Neural crest cell (in vitro differentiated cells): ENCODE measurements around the gene CALHM1. TPM values are rescaled to one million over a fixed set of nuclear protein-coding genes. Genes with fewer than 3 reads are reported as not detected.

Experiments used
- DNase-seq: peaks from one replicate; pipeline ENCODE4 v3.0.0; 2021; ENCODE audit warnings: low read depth, mixed read lengths, low spot score
- H3K27ac Mint-ChIP-seq: one replicate; pipeline ENCODE4 v1.8.0; 2021; ENCODE audit warnings: mild to moderate bottlenecking, mixed read lengths; ENCODE audit not compliant: unreplicated experiment
- H3K27me3 Mint-ChIP-seq: 2 replicates; pipeline ENCODE4 v1.8.0; 2021; ENCODE audit warnings: low read depth, mild to moderate bottlenecking, mixed read lengths
- H3K36me3 Mint-ChIP-seq: 2 replicates; pipeline ENCODE4 v1.8.0; 2021; ENCODE audit warnings: low read depth, mild to moderate bottlenecking, mixed read lengths
- H3K4me1 Mint-ChIP-seq: 2 replicates; pipeline ENCODE4 v1.8.0; 2021; ENCODE audit warnings: mixed read lengths
- H3K4me3 Mint-ChIP-seq: one replicate; pipeline ENCODE4 v1.8.0; 2021; ENCODE audit warnings: mild to moderate bottlenecking, mixed read lengths
- H3K9me3 Mint-ChIP-seq: 2 replicates; pipeline ENCODE4 v1.8.0; 2021; ENCODE audit warnings: mixed read lengths
- CTCF ChIP-seq: fragments of 200-600 bp; sonication (generic); conservative IDR thresholded peaks from 2 replicates; pipeline ENCODE4 v1.5.0; 2021; ENCODE audit warnings: antibody characterized with exemption, mild to moderate bottlenecking
- total RNA-seq: library from RNA; stranded (reverse); gene quantifications from 2 replicates; pipeline ENCODE4 v1.2.1, GENCODE V29; 2021

Gene CALHM1
- total RNA-seq, 1 donor from 2014 or later, result not detected

- H3K27ac Mint-ChIP-seq, result no peak overlapping the region
- H3K36me3 Mint-ChIP-seq, result peaks cover 15% of the 10 kb centered on the region
- peak; percentile 79 for TF ChIP-seq CTCF
- H3K4me1 Mint-ChIP-seq, result no peaks in the 10 kb centered on the region
- no peaks in the 10 kb centered on the region for H3K9me3 Mint-ChIP-seq
- DNase-seq, result peak; percentile 40
- H3K4me3 Mint-ChIP-seq, result no peak overlapping the region
- H3K27me3 Mint-ChIP-seq, result no peaks in the 10 kb centered on the region
Observed at GRCh38 chr10:103416436-103417147, 42.1 kb downstream of the CALHM1 start.

GRCh38 chr10:103415581-103415980 is 43.1 kb downstream of the CALHM1 start:
- no peak for DNase-seq
- no peaks in the 10 kb centered on the region for H3K27me3 Mint-ChIP-seq
- H3K4me3 Mint-ChIP-seq, result no peak overlapping the region
- no peaks in the 10 kb centered on the region for H3K4me1 Mint-ChIP-seq
- H3K36me3 Mint-ChIP-seq, result peaks cover 15% of the 10 kb centered on the region
- no peaks in the 10 kb centered on the region for H3K9me3 Mint-ChIP-seq
- no peak overlapping the region for H3K27ac Mint-ChIP-seq
- TF ChIP-seq CTCF, result no peak

- no peak overlapping the region for H3K4me3 Mint-ChIP-seq
- H3K9me3 Mint-ChIP-seq, result no peaks in the 10 kb centered on the region
- H3K27me3 Mint-ChIP-seq, result no peaks in the 10 kb centered on the region
- no peak overlapping the region for H3K27ac Mint-ChIP-seq
- H3K4me1 Mint-ChIP-seq, result no peaks in the 10 kb centered on the region
- peaks cover 18% of the 10 kb centered on the region for H3K36me3 Mint-ChIP-seq
- DNase-seq, result no peak
- no peak for TF ChIP-seq CTCF
Observed at GRCh38 chr10:103413564-103413963, 45.1 kb downstream of the CALHM1 start.

Other genes with a start within 250 kb of the CALHM1 start
- gene RPEL1, start 213.0 kb downstream of the CALHM1 start, total RNA-seq, result not detected in 2 replicates
- gene INA, start 181.8 kb downstream of the CALHM1 start, total RNA-seq, result 36.4 and 39.7 TPM in 2 replicates
- 21.5 and 22.5 TPM in 2 replicates for gene PCGF6, start 107.8 kb downstream of the CALHM1 start, total RNA-seq
- gene TAF5, start 90.9 kb downstream of the CALHM1 start, total RNA-seq, result 11.5 and 12.4 TPM in 2 replicates
- 263 and 275 TPM in 2 replicates for gene ATP5MK, start 62.4 kb downstream of the CALHM1 start, total RNA-seq
- gene PDCD11, start 62.3 kb downstream of the CALHM1 start, total RNA-seq, result 74.1 and 76.4 TPM in 2 replicates
- not detected in 2 replicates for gene CALHM2, start 6.5 kb downstream of the CALHM1 start, total RNA-seq
- not detected in 2 replicates for gene CALHM3, start 20.3 kb upstream of the CALHM1 start, total RNA-seq
- 1.8 and 2.7 TPM in 2 replicates for gene NEURL1, start 34.8 kb upstream of the CALHM1 start, total RNA-seq